Activated CD4-positive, alpha-beta T cell treated with anti-CD3 and anti-CD28 coated beads for 36 hours (primary cell): ENCODE data around the gene AFG1L. TPM values are rescaled to one million over a fixed set of nuclear protein-coding genes. Genes with fewer than 3 reads are reported as not detected.

Experiments
- ATAC-seq: fragments of 200-7000 bp; cut with Tn5 transposase; one replicate; pipeline ENCODE4 v1.10.0; 2021; ENCODE audit warnings: mild to moderate bottlenecking, moderate library complexity
- CTCF ChIA-PET: fragments of 350-600 bp; sonication (Branson Sonifier 250); formaldehyde crosslinking; loops from one replicate; lab custom pipeline; 2021; ENCODE audit warnings: antibody characterized with exemption; lab: Charles Lee
- POLR2A ChIA-PET: fragments of 350-600 bp; sonication (Branson Sonifier 250); formaldehyde crosslinking; loops from one replicate; lab custom pipeline; 2021; ENCODE audit warnings: antibody characterized with exemption, inconsistent platforms; lab: Charles Lee
- DNase-seq: peaks from one replicate; pipeline ENCODE4 v3.0.0-alpha.2; 2020
- H3K27ac Mint-ChIP-seq: one replicate; pipeline ENCODE4 v1.8.0; 2021; ENCODE audit warnings: mixed read lengths
- H3K27me3 Mint-ChIP-seq: one replicate; pipeline ENCODE4 v1.8.0; 2021; ENCODE audit warnings: mixed read lengths
- H3K36me3 Mint-ChIP-seq: one replicate; pipeline ENCODE4 v1.8.0; 2021; ENCODE audit warnings: low read depth, mixed read lengths
- H3K4me1 Mint-ChIP-seq: one replicate; pipeline ENCODE4 v1.8.0; 2021; ENCODE audit warnings: mixed read lengths
- H3K4me3 Mint-ChIP-seq: one replicate; pipeline ENCODE4 v1.8.0; 2021; ENCODE audit warnings: mild to moderate bottlenecking, moderate library complexity, mixed read lengths
- H3K9me3 Mint-ChIP-seq: one replicate; pipeline ENCODE4 v1.8.0; 2021; ENCODE audit warnings: low read depth, mixed read lengths
- intact Hi-C, 2 experiments: fragments of 100-400 bp; cut with DNase I in 1 of 2; cut with micrococcal nuclease in 1 of 2; formaldehyde crosslinking; loops; one replicate each; pipeline versions ENCODE4 v1.14.2 to v1.15.1; 2022 to 2024; cut with DNase I, micrococcal nuclease
- total RNA-seq, 2 experiments: library from RNA; stranded (reverse); gene quantifications; one replicate each; pipeline ENCODE4 v1.2.3, GENCODE V29; 2021

AFG1L gene
- total RNA-seq, 2 experiments from 2014 or later: 6.6 TPM

DNA sequence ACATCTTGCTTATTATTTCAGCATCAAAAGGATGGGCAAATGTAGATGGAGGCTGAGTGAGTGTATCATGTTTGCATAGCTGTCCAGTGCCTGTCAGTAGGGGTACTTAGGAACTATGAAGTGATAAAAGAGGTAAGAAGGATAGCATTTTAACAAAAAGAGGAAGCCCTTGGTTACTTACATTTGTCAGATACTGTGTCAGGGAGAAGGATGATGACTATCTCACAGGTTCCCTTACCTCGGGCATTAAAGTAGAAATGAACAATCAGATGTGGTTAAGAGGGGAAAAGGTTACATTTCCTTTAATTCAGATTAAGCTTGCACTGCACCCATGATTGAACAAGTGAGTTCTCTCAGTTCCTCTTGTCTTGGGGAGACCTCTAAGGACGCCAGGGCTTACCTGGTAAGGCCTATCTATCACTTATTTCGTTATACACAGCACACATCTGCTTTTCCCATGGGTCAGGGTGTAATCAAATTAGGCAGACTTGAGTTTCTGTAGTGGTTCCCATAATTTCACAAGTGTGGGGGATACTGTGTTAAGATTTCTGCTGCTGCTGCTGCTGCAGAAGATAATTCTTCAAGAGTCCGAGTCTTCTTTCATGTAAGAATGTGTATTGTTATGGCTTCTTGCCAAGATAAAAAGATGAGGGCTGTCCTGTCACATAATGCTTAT, 270.4 kb downstream of the AFG1L start:
- peak; percentile 19 for DNase-seq
- Mint-ChIP-seq H3K4me1 (peaks cover 68% of the 10 kb centered on the region), H3K9me3 (no peaks in the 10 kb centered on the region), H3K36me3 (peaks cover 35% of the 10 kb centered on the region), H3K27me3 (peaks cover 11% of the 10 kb centered on the region), H3K4me3 (peak overlapping the region; percentile 7), H3K27ac (peak overlapping the region; percentile 71)
- peak; percentile 74 for ATAC-seq
- ChIA-PET CTCF (interaction anchor here (0.7 to 1.4 kb wide), 4 partner anchors 10 to 281 kb away, joined by 3 to 6 read pairs (median 3); no protein-coding TSS in a partner anchor), POLR2A (no interaction called here)
- intact Hi-C loops: loop anchor here (2.0 to 5.0 kb wide), 3 partner anchors 57 to 318 kb away; no protein-coding TSS in a partner anchor

DNA sequence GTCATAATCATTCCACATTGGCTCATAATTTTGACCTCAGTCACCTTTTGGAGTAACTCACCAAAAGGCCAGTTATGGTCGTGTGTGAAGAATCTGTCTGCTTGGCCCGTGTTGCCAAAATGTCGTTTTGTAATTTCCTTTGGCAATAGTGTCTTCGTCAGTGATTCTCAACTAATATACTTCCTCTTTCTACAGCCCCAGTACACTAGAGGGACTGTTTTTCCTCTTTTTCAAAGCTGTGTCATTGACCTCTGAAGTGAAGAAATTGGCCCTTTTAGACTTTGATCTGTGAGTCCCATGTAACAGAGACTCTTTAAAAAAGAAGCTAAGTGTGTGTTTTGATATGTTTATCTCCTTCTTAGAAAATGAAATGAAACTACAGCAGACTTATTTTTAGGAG, 271.0 kb downstream of the AFG1L start:
- Mint-ChIP-seq H3K27me3 (peaks cover 11% of the 10 kb centered on the region), H3K9me3 (no peaks in the 10 kb centered on the region), H3K4me3 (no peak overlapping the region), H3K27ac (peak overlapping the region; percentile 15), H3K4me1 (peaks cover 68% of the 10 kb centered on the region), H3K36me3 (peaks cover 37% of the 10 kb centered on the region)
- intact Hi-C loops: loop anchor here (2.0 to 5.0 kb wide), 3 partner anchors 56 to 317 kb away; no protein-coding TSS in a partner anchor
- DNase-seq (no peak), ATAC-seq (no peak)
- ChIA-PET POLR2A (no interaction called here), CTCF (interaction anchor here (0.5 to 1.4 kb wide), 4 partner anchors 10 to 507 kb away, joined by 3 to 6 read pairs (median 4); no protein-coding TSS in a partner anchor)

DNA sequence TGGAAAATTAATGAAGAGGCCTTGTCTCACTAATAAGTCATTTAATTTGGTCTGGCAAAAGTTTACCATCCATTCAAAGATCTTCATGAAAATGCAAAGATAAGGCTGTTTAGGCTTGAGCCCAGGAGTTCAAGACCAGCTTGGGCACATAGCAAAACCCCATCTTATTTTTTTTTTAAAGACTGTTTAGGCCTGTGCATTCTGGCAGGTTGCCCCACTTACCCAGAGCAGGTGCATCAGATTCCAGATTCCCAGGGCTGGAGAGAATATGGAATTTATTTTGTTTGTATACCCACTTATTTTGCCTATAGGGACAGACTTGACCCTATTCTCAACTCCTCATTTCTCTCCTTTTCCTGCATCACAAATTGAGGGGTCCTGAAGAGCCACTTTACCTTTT, 271.6 kb downstream of the AFG1L start:
- intact Hi-C loops: loop anchor here in 1 of 2 experiments (5.0 kb wide), 1 partner anchor 56 kb away; no protein-coding TSS in a partner anchor
- ChIA-PET CTCF (interaction anchor here (0.5 to 1.5 kb wide), 7 partner anchors 9 to 507 kb away, joined by 3 to 6 read pairs (median 4); no protein-coding TSS in a partner anchor), POLR2A (no interaction called here)
- Mint-ChIP-seq H3K9me3 (no peaks in the 10 kb centered on the region), H3K36me3 (peaks cover 39% of the 10 kb centered on the region), H3K27me3 (peaks cover 11% of the 10 kb centered on the region), H3K27ac (no peak overlapping the region), H3K4me3 (no peak overlapping the region), H3K4me1 (peaks cover 68% of the 10 kb centered on the region)
- ATAC-seq: no peak
- no peak for DNase-seq

DNA sequence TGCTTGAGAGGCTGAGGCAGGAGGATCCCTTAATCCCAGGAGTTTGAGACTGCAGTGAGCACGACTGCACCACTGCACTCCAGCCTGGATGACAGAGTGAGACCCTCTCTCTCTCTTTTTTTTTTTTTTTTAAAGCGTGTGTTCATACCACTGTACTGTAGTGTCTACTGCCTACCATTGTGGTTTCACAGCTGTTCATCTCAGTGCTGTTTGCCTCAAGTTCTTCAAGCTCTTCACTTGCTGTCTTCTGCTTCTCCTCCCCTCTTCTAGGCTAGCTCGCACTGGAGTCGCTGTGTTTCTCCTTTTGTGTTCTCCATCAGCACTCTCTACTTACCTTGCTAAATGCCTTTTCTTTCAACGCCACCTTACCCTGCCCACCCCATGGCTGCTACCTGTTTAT, 273.2 kb downstream of the AFG1L start:
- ATAC-seq (no peak), DNase-seq (no peak)
- Mint-ChIP-seq H3K36me3 (peaks cover 30% of the 10 kb centered on the region), H3K4me3 (no peak overlapping the region), H3K9me3 (no peaks in the 10 kb centered on the region), H3K4me1 (peaks cover 52% of the 10 kb centered on the region), H3K27me3 (peaks cover 2% of the 10 kb centered on the region), H3K27ac (no peak overlapping the region)
- intact Hi-C loops: loop anchor here in 1 of 2 experiments (5.0 kb wide), 1 partner anchor 54 kb away; no protein-coding TSS in a partner anchor
- POLR2A ChIA-PET: no interaction called here
- CTCF ChIA-PET: interaction anchor here (0.7 kb wide), 1 partner anchor 316 kb away, joined by 3 read pairs; no protein-coding TSS in a partner anchor

DNA sequence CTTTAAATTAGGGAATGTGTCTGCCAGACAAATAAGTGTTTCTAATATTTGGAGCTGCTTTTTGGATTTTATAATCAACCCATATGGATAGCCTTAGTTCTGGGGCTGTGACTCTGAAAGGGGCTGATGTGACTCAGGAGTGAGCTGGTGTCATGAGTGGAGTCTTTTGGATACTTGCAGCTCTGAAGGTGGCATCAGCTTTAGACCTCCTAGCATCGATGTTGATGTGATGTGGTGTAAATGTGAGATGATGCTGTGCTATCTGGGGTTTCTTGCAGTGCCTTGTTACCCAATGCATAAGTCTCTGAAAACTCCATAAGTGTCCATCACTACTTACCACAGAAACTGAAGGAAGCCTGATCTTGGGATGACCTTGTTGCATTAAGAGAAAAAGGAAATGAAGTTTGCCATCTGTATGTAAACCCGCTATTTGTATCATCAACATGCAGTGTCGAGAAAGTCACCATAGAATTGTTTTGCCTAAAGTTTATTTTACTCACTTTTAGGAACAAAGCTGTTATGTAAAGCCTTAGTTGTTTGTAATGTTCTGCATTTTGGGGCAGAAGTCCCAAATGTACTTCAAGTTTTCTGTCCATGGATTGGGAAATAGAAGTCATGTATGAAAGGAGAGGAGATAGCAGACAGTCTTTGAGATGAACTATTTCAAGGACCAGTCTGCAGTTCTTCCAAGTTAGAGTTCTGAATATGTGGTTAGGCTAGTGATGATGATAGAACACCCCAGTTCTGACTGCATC, 273.9 kb downstream of the AFG1L start:
- no peak overlapping the region for H3K4me3 Mint-ChIP-seq
- POLR2A ChIA-PET: no interaction called here
- no peak for ATAC-seq
- H3K27me3 Mint-ChIP-seq: no peaks in the 10 kb centered on the region
- no peaks in the 10 kb centered on the region for H3K9me3 Mint-ChIP-seq
- H3K27ac Mint-ChIP-seq: no peak overlapping the region
- H3K4me1 Mint-ChIP-seq: peaks cover 49% of the 10 kb centered on the region
- CTCF ChIA-PET: interaction anchor here (0.7 kb wide), 1 partner anchor 316 kb away, joined by 3 read pairs; no protein-coding TSS in a partner anchor
- intact Hi-C loops: loop anchor here in 1 of 2 experiments (5.0 kb wide), 1 partner anchor 54 kb away; no protein-coding TSS in a partner anchor
- no peak for DNase-seq
- peaks cover 28% of the 10 kb centered on the region for H3K36me3 Mint-ChIP-seq

DNA sequence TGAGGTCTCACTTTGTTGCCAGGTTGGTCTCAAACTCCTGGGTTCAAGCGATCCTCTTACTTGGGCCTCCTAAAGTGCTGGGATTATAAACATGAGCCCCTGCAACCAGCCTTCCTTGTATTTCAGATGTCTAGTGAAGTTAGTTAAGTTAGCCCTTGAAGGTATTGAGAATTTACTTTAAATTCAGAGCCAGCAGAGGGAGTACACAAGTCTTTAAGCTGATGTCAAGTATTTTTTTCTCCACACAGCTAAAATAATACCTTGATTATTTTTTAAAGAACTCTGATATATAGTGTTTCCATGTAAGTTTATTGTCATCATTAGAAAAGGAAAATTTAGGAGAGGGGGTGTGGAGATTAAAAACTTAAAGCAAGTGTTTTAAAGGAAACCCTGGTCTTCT, 275.7 kb downstream of the AFG1L start:
- ChIA-PET POLR2A (no interaction called here), CTCF (interaction anchor here (0.5 kb wide), 1 partner anchor 200 kb away, joined by 3 read pairs; no protein-coding TSS in a partner anchor)
- Mint-ChIP-seq H3K4me1 (peaks cover 45% of the 10 kb centered on the region), H3K9me3 (no peaks in the 10 kb centered on the region), H3K27me3 (no peaks in the 10 kb centered on the region), H3K4me3 (no peak overlapping the region), H3K27ac (no peak overlapping the region), H3K36me3 (peaks cover 28% of the 10 kb centered on the region)
- intact Hi-C loops: no loop called here
- DNase-seq (no peak), ATAC-seq (no peak)

DNA sequence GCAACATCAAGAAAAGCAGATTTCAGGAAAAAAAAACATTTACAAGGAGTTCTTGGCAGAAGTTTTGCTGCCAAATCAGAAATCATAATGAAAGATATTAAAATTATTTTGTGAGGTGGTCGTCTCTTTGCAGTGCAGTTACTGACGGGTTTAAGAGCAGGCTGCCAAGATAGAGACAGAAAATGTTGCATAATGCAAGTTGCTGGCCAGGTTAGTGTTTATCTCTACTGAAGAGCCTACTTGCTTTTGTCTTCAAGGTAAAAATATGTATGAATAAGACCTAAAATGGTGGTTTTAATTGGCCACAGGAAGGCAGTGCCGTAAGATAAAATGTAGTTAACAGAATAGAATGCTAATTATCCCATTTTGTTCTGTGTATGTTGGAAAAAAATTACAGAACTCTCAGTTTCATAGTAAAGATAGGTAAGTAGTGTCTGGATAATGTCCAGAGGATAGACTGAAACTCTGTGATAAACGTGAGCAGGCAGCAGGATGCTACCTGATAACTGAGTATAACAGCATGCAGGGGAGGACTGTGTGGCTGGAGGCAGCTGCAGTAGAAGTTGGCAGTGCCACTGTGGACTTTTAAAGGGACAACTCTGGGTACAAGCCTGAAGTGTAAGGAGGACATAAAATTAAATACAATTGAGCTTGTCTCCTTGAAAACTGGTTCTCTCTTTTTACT, 279.7 kb downstream of the AFG1L start:
- Mint-ChIP-seq H3K4me3 (no peak overlapping the region), H3K9me3 (no peaks in the 10 kb centered on the region), H3K4me1 (peaks cover 43% of the 10 kb centered on the region), H3K27ac (no peak overlapping the region), H3K36me3 (peaks cover 10% of the 10 kb centered on the region), H3K27me3 (no peaks in the 10 kb centered on the region)
- ChIA-PET POLR2A (no interaction called here), CTCF (no interaction called here)
- intact Hi-C loops: no loop called here
- no peak for DNase-seq
- no peak for ATAC-seq

Other genes starting within 250 kb of the AFG1L start
- 1 to 10 TPM; 5.5 to 7.3 TPM for gene OSTM1, start 220.3 kb upstream of the AFG1L start, total RNA-seq
- not detected for gene NR2E1, start 129.0 kb upstream of the AFG1L start, total RNA-seq
- 100 to 1,000 TPM in 1 of 2 experiments, 10 to 100 TPM in 1; 77.1 to 112 TPM for gene SNX3, start 34.0 kb upstream of the AFG1L start, total RNA-seq